ENCODE data around the gene SNX13.

DNA sequence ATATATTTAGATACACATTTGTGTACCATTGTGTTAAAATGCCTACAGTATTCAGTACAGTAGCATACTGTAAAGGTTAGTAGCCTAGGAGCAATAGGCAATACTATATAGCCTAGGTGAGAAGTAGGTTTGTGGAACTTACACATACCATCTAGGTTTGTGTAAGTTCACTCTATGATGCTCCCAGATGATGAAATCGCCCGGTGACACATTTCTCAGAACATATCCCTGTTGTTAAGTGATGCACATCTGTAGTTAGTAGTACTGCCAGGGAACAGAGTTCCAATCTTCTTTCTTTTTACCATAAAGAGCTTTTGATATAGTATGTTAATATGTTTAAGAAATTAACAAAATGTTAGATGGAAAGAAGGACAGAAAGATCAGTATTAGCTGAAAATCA lies 138.2 kb downstream of the SNX13 start:
- no peak for TF ChIP-seq POLR2AphosphoS5 (IDR thresholded peaks at IDR 0.05; ENCODE audit: insufficient read depth, low read depth, low read length)
- no peak for TF ChIP-seq POLR2A (IDR thresholded peaks at IDR 0.05; ENCODE audit: low read depth, low read length)
- TF ChIP-seq, protein P1, sequence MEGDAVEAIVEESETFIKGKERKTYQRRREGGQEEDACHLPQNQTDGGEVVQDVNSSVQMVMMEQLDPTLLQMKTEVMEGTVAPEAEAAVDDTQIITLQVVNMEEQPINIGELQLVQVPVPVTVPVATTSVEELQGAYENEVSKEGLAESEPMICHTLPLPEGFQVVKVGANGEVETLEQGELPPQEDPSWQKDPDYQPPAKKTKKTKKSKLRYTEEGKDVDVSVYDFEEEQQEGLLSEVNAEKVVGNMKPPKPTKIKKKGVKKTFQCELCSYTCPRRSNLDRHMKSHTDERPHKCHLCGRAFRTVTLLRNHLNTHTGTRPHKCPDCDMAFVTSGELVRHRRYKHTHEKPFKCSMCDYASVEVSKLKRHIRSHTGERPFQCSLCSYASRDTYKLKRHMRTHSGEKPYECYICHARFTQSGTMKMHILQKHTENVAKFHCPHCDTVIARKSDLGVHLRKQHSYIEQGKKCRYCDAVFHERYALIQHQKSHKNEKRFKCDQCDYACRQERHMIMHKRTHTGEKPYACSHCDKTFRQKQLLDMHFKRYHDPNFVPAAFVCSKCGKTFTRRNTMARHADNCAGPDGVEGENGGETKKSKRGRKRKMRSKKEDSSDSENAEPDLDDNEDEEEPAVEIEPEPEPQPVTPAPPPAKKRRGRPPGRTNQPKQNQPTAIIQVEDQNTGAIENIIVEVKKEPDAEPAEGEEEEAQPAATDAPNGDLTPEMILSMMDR (IDR thresholded peaks at IDR 0.05; ENCODE audit: extremely low read depth in 1 of 2, insufficient read depth in 1 of 2, low read depth in 1 of 2, low read length in 2 of 2) = no peak
- no peak for TF ChIP-seq EZH2 (IDR thresholded peaks at IDR 0.05; ENCODE audit: borderline replicate concordance, low read depth, low read length, severe bottlenecking)
- no peak for TF ChIP-seq JUN (IDR thresholded peaks at IDR 0.05; ENCODE audit: borderline replicate concordance, insufficient read depth, insufficient read length, low read depth)
- TF ChIP-seq, protein P2, sequence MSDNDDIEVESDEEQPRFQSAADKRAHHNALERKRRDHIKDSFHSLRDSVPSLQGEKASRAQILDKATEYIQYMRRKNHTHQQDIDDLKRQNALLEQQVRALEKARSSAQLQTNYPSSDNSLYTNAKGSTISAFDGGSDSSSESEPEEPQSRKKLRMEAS (IDR thresholded peaks at IDR 0.05; ENCODE audit: insufficient read depth, insufficient read length) = no peak
